B cell (primary cell): ENCODE results near the gene RARA.

Experiments used
- CTCF ChIP-seq: fragments of 200-600 bp; IDR thresholded peaks from one replicate; pipeline ENCODE4 v1.8.0; 2022; ENCODE audit warnings: antibody characterized with exemption, mild to moderate bottlenecking
- EZH2 ChIP-seq: IDR thresholded peaks from 2 replicates; pipeline ENCODE4 v1.6.1; 2012; ENCODE audit warnings: borderline replicate concordance, low read depth, mild to moderate bottlenecking, moderate library complexity, low read length; ENCODE audit not compliant: insufficient read depth, poor library complexity, severe bottlenecking

GRCh38 chr17:40281663-40282062 lies 27.3 kb upstream of the RARA start:
- TF ChIP-seq CTCF: no peak
- TF ChIP-seq EZH2: no peak
